GM11168 (cell line): ENCODE data around the gene PTGIR.

Source experiments
- in situ Hi-C: fragments of 300-500 bp; cut with MboI; formaldehyde crosslinking; loops from one replicate; pipeline ENCODE4 v1.12.0; 2022; ENCODE audit warnings: low sequenced_read_pairs; ENCODE audit not compliant: unreplicated experiment

PTGIR gene

DNA sequence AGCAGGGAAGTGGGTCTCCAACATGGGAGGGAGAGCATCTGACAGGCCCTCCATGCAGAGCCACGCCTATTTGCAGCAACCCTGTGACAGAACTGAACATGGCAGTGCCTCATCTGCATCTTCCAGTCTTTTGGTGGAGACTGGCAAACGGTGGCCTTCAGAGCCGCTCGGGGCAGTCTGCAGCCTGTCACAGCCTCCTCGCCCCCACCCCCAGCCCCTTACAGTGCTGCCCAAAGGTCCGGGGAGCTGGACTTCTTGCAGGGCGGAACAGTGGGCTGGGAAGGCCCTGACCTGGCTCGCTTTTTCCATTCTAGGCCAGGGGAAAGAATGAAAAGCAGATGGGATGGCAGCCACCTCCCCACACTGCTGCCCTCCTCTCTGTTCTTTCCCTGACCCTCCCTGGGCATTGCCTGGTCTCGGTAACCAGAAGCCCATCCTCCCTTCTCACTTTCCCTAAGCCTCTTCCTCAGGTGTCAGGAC is 21.1 kb downstream of the PTGIR start:
- in situ Hi-C loops = no loop called here

DNA sequence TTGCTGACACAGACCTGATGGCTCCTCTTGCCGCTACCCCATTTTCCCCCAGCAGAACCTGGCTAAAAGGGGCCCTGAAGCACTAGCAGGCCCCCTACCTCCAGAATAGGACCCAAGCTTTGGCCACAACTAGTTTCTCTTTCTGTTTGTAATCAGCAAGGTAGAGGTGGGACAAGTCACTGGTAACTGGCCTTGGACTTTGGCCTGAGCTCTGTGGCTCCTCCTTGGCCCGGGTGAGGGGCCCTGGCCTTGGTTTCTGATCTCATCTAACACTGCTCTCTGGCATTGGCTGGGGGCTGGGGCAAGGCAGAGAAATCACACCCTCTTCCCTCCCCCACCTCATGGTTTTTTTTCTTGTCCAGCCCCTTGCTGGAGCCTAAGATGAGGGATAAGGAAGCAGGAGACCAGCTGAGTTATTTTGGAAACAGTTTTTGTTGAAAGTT is 21.7 kb downstream of the PTGIR start:
- in situ Hi-C loops = no loop called here

DNA sequence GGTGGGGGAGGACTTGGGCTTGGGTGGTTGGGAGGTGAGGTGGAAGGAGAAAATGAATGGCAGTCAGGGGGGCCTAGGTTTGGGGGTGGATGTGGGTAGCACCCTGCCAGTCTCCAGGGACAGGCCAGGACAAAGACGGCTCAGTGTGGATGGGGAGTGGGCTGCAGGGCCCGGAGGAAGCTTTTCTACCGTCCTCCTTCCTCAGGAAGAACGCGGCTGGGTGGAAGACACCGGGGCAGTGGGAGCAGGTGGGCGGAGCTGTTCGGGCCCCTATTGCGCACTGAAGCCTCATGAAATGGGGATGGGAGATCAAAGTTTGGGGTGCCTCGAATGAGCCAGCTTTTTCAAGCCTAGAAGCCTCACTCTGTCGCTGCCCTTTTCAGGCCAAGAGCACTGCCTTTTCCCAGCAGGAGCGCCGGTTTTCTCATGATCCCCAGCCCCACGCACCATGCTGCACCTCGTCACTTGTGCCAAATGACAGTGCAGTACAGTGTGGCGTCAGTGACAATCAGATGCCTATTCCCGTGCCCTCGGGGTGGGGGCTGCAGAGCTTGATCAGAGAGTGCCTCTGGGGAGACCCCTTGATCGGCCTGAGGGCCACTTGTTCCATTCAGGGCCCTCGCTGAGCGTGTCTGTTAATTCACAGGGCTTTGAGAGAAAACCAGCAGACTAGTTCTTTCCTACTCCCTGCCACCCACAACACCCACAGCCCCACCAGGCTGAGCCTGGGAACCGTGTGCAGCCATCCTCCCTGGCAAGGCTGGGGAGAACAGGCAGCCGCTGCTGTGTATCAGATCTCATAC is 22.3 kb downstream of the PTGIR start:
- in situ Hi-C loops = no loop called here

- in situ Hi-C loops = no loop called here
Observed at GRCh38 chr19:46601318-46602224, 23.3 kb downstream of the PTGIR start, which contains the start of gene CALM3. Gene CALM3 (plus strand): TSS chr19:46601330. CDS start chr19:46601435, 105 bp downstream.

DNA sequence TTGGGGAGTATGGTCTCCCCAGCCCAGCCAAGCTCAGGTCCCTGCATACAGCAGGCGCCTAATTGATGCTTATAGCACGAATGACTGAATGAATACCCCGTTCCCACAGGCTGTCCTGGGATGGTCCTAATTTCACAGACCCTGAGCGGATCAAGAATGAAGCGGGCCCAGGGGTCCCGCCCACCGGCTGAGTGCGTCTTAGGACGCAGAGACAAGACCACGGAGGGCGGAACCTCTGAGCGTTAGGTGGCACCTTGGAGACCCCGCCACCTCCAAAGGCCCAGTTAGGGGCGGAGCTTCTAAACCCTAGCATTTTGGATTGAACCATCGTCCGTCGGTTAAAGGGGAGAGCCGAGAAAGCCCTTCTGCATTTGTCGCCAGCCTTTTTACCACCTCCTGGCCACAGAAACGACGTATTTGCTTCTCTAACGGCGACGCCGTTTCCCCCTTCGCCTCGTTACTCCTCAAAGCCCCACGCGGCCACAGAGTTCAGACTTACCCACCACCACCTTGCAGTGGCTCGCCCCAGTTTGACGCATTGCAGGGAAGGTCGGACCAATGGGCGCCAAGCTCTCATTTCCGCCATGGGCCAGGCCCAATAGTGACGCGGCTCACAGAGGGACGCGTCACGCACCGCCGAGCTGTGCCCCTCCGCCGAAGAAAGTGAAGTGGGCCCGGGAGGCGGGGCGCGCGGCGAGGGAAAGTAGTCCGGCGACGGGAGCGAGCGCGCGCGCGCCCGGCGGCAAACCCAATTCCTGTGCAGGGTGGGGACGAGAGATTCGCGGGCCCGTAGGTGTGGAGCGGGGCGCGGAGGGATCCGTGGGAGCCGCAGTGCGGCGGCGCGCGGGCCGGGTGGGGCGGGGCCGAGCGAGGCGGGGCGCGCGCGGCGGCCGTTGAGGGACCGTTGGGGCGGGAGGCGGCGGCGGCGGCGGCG is 24.2 kb downstream of the PTGIR start:
- in situ Hi-C loops = no loop called here

- in situ Hi-C loops = no loop called here
Observed at GRCh38 chr19:46599716-46600373, 25.0 kb downstream of the PTGIR start.

- in situ Hi-C loops = no loop called here
Observed at GRCh38 chr19:46598372-46598917, 26.4 kb downstream of the PTGIR start.

- in situ Hi-C loops = no loop called here
Observed at GRCh38 chr19:46596008-46596407, 28.9 kb downstream of the PTGIR start.

DNA sequence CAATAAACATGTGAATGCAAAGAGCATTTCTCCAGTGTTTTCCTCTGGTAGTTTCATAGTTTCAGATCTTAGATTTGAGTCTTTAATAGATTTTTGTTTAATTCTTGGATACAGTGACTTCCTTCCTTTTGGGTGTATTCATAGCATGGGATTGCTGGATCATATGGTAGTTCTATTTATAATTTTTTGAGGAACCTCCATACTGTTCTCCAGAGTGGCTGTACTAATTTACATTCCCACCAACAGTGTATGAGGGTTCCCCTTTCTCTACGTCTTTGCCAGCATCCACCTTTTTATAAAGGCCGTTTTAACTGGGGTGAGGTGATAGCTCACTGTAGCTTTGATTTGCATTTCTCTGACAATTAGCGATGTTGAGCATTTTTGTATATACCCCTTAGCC is 33.0 kb downstream of the PTGIR start:
- in situ Hi-C loops = no loop called here

GRCh38 chr19:46591254-46591653 is 33.6 kb downstream of the PTGIR start:
- in situ Hi-C loops = no loop called here

DNA sequence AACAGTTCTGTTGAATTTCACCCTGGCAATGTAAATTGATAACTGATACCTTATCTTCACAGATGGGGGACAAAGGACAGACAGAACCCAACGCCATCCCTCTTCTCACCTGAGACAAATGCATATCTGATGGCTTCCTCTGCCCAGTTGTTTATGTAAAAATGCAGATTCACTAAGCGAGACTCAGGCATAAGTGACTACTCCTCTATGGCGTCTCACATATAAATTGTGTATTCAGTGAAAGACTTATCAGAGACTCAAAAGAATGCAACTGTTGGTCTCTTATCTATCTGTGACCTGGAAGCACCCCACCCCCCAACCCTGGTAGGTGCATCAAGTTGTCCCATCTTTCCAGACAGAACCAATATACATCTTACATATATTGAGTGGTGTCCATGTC is 37.0 kb downstream of the PTGIR start:
- in situ Hi-C loops = no loop called here

- in situ Hi-C loops = no loop called here
Observed at GRCh38 chr19:46586294-46586693, 38.6 kb downstream of the PTGIR start.

DNA sequence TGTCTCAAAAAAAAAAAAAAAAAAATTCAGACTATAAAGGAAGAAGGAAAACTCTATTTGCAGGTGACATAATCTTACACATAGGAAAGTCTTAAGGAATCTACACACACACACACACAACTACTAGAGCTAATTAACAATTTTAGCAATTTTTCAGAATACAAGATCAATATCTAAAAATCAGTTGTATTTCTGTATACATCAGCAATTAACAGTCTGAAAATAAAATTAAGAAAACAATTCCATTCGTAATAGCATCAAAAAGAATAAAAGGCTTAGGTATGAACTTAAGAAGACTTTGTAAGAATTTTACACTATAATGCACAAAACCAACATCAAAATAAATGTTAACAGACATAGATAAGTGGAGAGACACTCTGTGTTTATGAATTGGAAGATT is 39.4 kb downstream of the PTGIR start:
- in situ Hi-C loops = no loop called here

GRCh38 chr19:46580247-46580646 is 44.6 kb downstream of the PTGIR start:
- in situ Hi-C loops = no loop called here

- in situ Hi-C loops = no loop called here
Observed at GRCh38 chr19:46579361-46579879, 45.5 kb downstream of the PTGIR start.

- in situ Hi-C loops = no loop called here
Observed at GRCh38 chr19:46578450-46578849, 46.4 kb downstream of the PTGIR start.

- in situ Hi-C loops = no loop called here
Observed at GRCh38 chr19:46574533-46574932, 50.4 kb downstream of the PTGIR start.

DNA sequence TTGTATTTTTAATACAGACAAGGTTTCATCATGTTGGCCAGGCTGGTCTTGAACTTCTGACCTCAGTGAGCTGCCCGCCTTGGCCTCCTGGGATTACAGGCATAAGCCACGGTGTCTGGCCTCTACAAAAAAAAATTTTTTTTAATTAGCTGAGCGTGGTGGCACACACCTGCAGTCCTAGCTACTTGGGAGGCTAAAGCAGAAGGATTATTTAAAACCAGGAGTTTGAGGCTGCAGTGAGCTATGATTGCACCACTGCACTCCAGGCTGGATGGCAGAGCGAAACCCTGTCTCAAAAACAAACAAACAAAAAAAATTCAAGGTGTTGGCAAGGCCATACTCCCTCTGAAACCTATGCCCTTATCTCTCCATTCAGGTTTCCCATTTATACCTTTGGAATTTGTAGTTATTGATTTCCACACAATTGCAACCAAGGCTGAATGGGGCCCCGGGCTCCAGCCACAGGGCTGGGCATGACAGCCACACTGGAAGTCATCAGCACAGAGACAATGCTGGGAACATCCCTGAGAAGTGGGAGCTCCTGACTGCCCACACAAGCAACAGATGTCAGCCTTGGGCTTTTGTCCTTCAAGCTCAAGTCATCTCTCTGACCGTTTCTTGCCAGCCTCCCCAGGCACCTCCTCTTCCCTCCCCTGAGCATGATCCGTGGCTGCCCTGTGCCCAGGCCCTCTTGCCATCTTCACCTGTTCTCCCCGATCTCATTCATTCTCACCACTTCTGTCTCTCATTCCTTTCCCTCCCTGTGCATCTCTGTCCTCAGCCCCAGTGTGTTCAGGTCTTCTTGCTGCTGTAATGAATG is 51.0 kb downstream of the PTGIR start:
- in situ Hi-C loops = no loop called here
